ENCODE data around the gene CDH15.

DNA sequence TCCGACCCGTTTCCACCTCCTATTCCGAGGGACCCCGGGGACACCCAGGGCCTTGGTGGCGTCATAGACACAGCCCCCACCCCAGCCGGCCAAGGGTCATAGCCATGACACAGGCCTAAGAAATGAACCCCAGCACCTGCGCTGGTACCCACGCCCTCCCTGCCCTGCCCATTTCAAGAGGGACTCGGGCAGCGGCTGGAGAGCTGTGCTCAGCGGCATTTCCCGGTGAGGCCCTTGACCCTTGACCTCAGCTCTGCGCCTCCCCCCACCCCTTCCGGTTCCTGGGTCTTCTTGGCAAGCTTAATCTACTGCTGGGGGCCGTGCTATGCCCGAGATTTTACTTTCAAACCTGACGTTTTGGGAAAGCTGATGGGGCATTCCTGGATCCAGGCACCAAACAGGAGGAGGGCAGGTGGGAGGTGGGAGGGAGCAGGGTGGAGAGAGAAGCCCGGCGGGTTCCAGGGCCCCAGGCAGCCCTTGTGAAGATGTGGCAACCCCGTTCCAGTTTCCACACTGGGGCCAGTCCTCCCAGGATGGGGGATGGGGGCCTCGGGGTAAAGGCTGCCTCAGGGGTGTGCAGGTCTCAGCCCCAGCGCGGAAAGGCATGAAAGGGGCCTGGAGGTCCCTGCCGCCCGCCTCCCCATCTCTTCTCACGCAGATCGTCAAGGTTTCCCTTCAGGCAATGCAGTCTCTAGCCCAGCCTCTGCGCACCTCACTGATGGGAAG is 28.7 kb downstream of the CDH15 start, which contains the start of gene SLC22A31:
- TF ChIP-seq, protein P1, sequence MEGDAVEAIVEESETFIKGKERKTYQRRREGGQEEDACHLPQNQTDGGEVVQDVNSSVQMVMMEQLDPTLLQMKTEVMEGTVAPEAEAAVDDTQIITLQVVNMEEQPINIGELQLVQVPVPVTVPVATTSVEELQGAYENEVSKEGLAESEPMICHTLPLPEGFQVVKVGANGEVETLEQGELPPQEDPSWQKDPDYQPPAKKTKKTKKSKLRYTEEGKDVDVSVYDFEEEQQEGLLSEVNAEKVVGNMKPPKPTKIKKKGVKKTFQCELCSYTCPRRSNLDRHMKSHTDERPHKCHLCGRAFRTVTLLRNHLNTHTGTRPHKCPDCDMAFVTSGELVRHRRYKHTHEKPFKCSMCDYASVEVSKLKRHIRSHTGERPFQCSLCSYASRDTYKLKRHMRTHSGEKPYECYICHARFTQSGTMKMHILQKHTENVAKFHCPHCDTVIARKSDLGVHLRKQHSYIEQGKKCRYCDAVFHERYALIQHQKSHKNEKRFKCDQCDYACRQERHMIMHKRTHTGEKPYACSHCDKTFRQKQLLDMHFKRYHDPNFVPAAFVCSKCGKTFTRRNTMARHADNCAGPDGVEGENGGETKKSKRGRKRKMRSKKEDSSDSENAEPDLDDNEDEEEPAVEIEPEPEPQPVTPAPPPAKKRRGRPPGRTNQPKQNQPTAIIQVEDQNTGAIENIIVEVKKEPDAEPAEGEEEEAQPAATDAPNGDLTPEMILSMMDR (IDR thresholded peaks at IDR 0.05): no peak
- no peak for TF ChIP-seq POLR2A (IDR thresholded peaks at IDR 0.05)

Data from heart left ventricle (tissue), 13 donors.